ENCODE data around the gene PSMD3.

The PSMD3 gene

DNA sequence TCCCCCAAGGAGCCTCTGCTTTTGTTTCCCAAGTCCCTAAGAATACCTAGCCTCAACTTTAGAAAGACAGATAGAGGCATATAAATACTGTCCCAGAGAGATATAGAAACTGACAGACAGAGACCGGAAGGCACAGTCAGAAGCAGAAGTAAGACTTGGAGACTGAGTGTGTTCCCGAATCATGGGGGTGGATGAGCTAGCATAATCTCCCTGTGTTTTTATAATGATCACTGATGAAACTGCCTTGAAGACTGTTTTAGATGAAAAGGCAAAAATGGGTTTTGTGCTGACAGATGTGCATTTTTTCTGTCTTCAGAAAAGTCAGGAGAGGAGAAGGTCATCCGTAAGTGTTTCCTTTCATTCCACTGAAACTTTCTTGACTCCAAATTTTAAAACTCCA, 8.3 kb upstream of the PSMD3 start:
- ChIA-PET CTCF (interaction anchor here (1.3 to 23.7 kb wide), 3 partner anchors 8 to 34 kb away, joined by 3 to 450 read pairs (median 15); partner anchors contain the start of genes GSDMA and PSMD3), POLR2A (no interaction called here)
- no peak for DNase-seq (ENCODE audit: low read depth, low spot score)
- TF ChIP-seq, protein P1, sequence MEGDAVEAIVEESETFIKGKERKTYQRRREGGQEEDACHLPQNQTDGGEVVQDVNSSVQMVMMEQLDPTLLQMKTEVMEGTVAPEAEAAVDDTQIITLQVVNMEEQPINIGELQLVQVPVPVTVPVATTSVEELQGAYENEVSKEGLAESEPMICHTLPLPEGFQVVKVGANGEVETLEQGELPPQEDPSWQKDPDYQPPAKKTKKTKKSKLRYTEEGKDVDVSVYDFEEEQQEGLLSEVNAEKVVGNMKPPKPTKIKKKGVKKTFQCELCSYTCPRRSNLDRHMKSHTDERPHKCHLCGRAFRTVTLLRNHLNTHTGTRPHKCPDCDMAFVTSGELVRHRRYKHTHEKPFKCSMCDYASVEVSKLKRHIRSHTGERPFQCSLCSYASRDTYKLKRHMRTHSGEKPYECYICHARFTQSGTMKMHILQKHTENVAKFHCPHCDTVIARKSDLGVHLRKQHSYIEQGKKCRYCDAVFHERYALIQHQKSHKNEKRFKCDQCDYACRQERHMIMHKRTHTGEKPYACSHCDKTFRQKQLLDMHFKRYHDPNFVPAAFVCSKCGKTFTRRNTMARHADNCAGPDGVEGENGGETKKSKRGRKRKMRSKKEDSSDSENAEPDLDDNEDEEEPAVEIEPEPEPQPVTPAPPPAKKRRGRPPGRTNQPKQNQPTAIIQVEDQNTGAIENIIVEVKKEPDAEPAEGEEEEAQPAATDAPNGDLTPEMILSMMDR (IDR thresholded peaks at IDR 0.05; ENCODE audit: insufficient read depth, low read length, missing control alignments): no peak
- no peak overlapping the region for H3K4me3 ChIP-seq (ENCODE audit: low read depth, low read length)

DNA sequence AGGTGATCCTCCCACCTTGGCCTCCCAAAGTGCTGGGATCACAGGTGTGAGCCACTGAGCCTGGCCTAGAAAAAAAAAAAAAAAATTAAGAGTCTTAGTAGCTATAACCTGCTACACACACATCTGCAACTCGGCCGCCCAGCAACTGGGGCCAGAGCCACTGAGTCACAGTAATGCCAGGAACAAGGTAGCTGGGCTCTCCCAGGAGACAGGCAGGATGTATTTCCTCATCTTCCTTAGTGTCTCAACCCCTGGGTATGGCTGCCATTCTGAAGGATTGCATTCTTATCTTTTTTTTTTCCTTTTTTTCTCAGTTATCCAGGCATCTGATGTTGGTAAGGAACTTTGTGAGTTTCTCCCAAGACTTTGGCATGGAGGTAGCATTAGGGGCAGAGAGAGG, 7.1 kb upstream of the PSMD3 start:
- no peak overlapping the region for H3K4me3 ChIP-seq (ENCODE audit: low read depth, low read length)
- POLR2A ChIA-PET: interaction anchor here (0.7 kb wide), 1 partner anchor 33 kb away, joined by 3 read pairs; no protein-coding TSS in a partner anchor

DNA sequence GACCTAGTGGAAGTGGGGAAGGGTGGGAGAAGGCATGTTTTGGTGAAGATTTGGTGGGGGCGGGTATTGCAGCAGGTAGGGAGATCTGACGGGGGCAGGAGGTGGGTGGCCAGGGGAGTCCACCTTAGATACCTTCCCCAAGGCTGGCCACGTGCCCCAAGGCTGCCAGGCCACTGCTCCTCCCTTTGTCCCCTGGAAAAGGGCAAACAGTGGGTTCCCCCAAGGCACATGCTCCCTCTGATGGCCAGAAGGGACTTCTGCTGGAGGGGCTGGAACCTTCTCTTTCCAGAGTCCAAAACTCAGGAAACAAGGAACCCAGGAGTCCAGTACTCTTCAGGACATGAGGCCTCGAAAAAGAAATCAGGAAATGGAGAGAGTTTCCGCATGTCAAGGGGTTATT, 6.2 kb upstream of the PSMD3 start:
- TF ChIP-seq, protein P1 (IDR thresholded peaks at IDR 0.05; ENCODE audit: insufficient read depth, low read length, missing control alignments): no peak
- CTCF ChIA-PET: interaction anchor here (0.7 to 23.7 kb wide), 3 partner anchors 14 to 102 kb away, joined by 3 to 450 read pairs (median 3); partner anchors contain the start of gene GSDMA
- DNase-seq (ENCODE audit: low read depth, low spot score): no peak
- no peak overlapping the region for H3K4me3 ChIP-seq (ENCODE audit: low read depth, low read length)
- POLR2A ChIA-PET: interaction anchor here (0.6 kb wide), 1 partner anchor 24 kb away, joined by 3 read pairs; no protein-coding TSS in a partner anchor

More for the DNA sequence above, 7.1 kb upstream of the PSMD3 start:
- CTCF ChIA-PET: interaction anchor here (0.6 to 23.7 kb wide), 4 partner anchors 13 to 193 kb away, joined by 3 to 450 read pairs (median 3); partner anchors contain the start of gene GSDMA
- TF ChIP-seq, protein P1 (IDR thresholded peaks at IDR 0.05; ENCODE audit: insufficient read depth, low read length, missing control alignments): no peak
- no peak for DNase-seq (ENCODE audit: low read depth, low spot score)

DNA sequence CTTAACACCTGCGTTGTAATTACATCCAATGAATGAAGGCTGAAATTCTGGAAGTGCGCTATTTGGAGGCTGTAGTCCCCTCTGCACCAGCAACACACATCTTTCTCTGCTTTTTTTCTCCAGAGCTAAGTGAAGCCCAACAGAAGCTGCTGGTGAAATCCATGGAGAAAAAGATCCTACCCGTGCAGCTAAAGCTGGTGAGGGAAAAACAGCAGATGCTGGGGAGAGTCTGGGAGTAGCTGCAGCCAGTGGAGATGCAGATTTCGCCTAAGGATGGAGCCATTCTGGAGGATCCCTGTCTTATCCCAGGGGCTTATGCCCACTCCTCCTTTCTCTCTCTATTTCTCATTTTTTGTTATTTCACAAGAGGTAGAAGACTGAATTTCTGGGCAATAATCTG, 4.8 kb upstream of the PSMD3 start:
- ChIA-PET POLR2A (interaction anchor here (0.6 kb wide), 1 partner anchor 10 kb away, joined by 5 read pairs; no protein-coding TSS in a partner anchor), CTCF (interaction anchor here (23.7 kb wide), 1 partner anchor 16 kb away, joined by 450 read pairs; the partner anchor contains the start of gene GSDMA)
- no peak overlapping the region for H3K4me3 ChIP-seq (ENCODE audit: low read depth, low read length)
- TF ChIP-seq, protein P1 (IDR thresholded peaks at IDR 0.05; ENCODE audit: insufficient read depth, low read length, missing control alignments): no peak
- no peak for DNase-seq (ENCODE audit: low read depth, low spot score)

DNA sequence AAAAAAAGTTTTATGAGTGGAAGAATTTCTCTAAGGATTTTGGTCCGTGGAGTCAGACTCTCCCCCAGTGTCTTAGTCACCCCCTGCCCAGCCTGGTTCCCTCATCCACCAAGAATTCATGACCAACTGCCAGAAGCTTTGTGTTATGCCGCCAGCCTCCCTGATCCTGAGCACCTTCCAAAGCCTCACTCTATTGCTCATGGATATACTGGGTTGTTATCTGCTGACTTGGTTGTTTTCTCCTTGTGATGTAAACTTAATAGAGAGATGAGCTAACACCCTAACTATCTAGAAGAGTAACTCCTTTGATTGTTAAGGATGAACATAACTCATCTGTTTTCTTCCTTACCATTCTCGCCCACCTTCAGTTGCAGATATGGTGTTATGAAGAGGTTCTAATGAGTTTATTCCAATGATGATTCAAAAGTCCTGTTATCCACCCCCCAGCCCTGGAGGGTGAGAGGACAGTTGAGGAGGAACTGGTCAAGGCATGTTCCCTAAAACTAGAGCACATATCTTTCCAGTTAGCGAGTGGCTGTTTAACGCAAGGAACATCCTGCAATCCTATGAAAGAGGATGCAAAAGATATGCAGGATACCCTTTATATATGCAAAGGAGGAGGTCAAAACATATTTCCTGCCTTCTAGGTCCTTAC, 1.5 kb upstream of the PSMD3 start:
- CTCF ChIA-PET: interaction anchor here (0.9 to 23.7 kb wide), 17 partner anchors 19 to 356 kb away, joined by 3 to 450 read pairs (median 8); partner anchors contain the start of genes GSDMA and ORMDL3
- TF ChIP-seq, protein P1 (IDR thresholded peaks at IDR 0.05; ENCODE audit: insufficient read depth, low read length, missing control alignments): no peak
- DNase-seq (ENCODE audit: low read depth, low spot score): peak; percentile 67
- no peak overlapping the region for H3K4me3 ChIP-seq (ENCODE audit: low read depth, low read length)
- POLR2A ChIA-PET: interaction anchor here (0.6 to 0.9 kb wide), 3 partner anchors 50 to 494 kb away, joined by 3 to 4 read pairs (median 3); partner anchors contain the start of genes LRRC3C and ORMDL3

DNA sequence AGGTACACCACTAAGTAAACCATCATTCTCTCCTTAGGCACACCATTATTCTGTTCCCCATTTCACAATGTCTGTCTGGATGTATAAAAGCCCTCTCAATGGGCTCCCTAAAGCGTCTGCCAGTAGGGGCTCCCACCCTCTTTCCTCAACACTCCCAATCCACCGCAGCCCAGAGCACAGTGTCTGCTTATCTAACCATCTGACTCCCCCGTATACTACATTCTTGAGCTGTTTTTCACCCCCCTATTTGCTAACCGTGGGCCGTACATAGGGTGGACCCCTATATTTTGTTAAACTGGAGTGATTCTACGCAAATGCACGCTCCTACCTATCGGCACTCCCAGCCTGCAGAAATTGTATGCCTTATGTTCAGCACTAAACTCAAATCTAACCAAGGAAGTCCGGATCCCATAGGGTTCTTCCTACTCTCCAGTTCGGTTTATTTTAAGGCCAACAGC, 685 bp upstream of the PSMD3 start:
- POLR2A ChIA-PET: interaction anchor here (0.6 to 1.2 kb wide), 7 partner anchors 11 to 495 kb away, joined by 3 to 7 read pairs (median 3); partner anchors contain the start of gene CASC3
- DNase-seq (ENCODE audit: low read depth, low spot score): no peak
- CTCF ChIA-PET: interaction anchor here (0.9 to 23.7 kb wide), 32 partner anchors 8 to 357 kb away, joined by 3 to 450 read pairs (median 5); partner anchors contain the start of genes GSDMA, ORMDL3 and ZPBP2
- H3K4me3 ChIP-seq (ENCODE audit: low read depth, low read length): peak overlapping the region; percentile 64
- TF ChIP-seq, protein P1 (IDR thresholded peaks at IDR 0.05; ENCODE audit: insufficient read depth, low read length, missing control alignments): peak; percentile 7
